GM23338 (cell line): ENCODE measurements around the gene PPP1R37. TPM values are rescaled to one million over a fixed set of nuclear protein-coding genes. Genes with fewer than 3 reads are reported as not detected.

Source experiments
- ATAC-seq: fragments of 200-7000 bp; cut with Tn5 transposase; 3 replicates; pipeline ENCODE4 v1.9.1; 2020
- DNase-seq: peaks from one replicate; pipeline ENCODE4 v3.0.0-alpha.2; 2015; ENCODE audit warnings: low spot score
- H2AFZ ChIP-seq: fragments of 200-600 bp; sonication (generic); 2 replicates; pipeline ENCODE4 v1.8.0; 2016; ENCODE audit warnings: antibody characterized with exemption, mild to moderate bottlenecking, moderate library complexity
- H3F3A ChIP-seq: fragments of 200-600 bp; sonication (generic); replicated peaks from 2 replicates; pipeline ENCODE4 v1.8.0; 2017; ENCODE audit warnings: antibody characterized with exemption, mixed run types, low read depth
- H3K27ac ChIP-seq: fragments of 200-600 bp; sonication (generic); 2 replicates; pipeline ENCODE4 v1.6.1; 2016; ENCODE audit warnings: low read depth
- H3K27me3 ChIP-seq: fragments of 200-600 bp; sonication (generic); 2 replicates; pipeline ENCODE4 v1.8.0; 2016; ENCODE audit warnings: mild to moderate bottlenecking, mixed run types, moderate library complexity; ENCODE audit not compliant: insufficient read depth
- H3K36me3 ChIP-seq: fragments of 200-600 bp; sonication (generic); 2 replicates; pipeline ENCODE4 v1.8.0; 2016; ENCODE audit warnings: mild to moderate bottlenecking; ENCODE audit not compliant: insufficient read depth
- H3K4me1 ChIP-seq: fragments of 200-600 bp; sonication (generic); 2 replicates; pipeline ENCODE4 v1.8.0; 2016; ENCODE audit warnings: mild to moderate bottlenecking, moderate library complexity; ENCODE audit not compliant: insufficient read depth
- H3K4me2 ChIP-seq: fragments of 200-600 bp; sonication (generic); 2 replicates; pipeline ENCODE4 v1.7.1; 2017; ENCODE audit warnings: mixed run types
- H3K4me3 ChIP-seq: fragments of 200-600 bp; sonication (generic); 2 replicates; pipeline ENCODE4 v1.6.1; 2016; ENCODE audit warnings: mixed run types
- H3K79me2 ChIP-seq: fragments of 200-600 bp; sonication (generic); replicated peaks from 2 replicates; pipeline ENCODE4 v1.8.0; 2017; ENCODE audit warnings: mild to moderate bottlenecking; ENCODE audit not compliant: insufficient read depth
- H3K9me2 ChIP-seq: fragments of 200-600 bp; sonication (generic); 2 replicates; pipeline ENCODE4 v1.8.0; 2017; ENCODE audit not compliant: insufficient read depth
- H4K20me1 ChIP-seq: fragments of 200-600 bp; sonication (generic); replicated peaks from 2 replicates; pipeline ENCODE4 v1.8.0; 2017; ENCODE audit warnings: mild to moderate bottlenecking; ENCODE audit not compliant: insufficient read depth
- H3K27ac Mint-ChIP-seq: 2 replicates; pipeline ENCODE4 v1.8.0; 2020; ENCODE audit warnings: inconsistent platforms, mild to moderate bottlenecking, moderate library complexity, mixed read lengths
- H3K27me3 Mint-ChIP-seq: 3 replicates; pipeline ENCODE4 v1.8.0; 2022; ENCODE audit warnings: low read depth, mild to moderate bottlenecking, moderate library complexity, mixed read lengths, inconsistent platforms; ENCODE audit not compliant: insufficient read depth, poor library complexity
- H3K36me3 Mint-ChIP-seq: 3 replicates; pipeline ENCODE4 v1.8.0; 2021; ENCODE audit warnings: low read depth, mild to moderate bottlenecking, inconsistent platforms, moderate library complexity, mixed read lengths
- H3K4me1 Mint-ChIP-seq: 3 replicates; pipeline ENCODE4 v1.8.0; 2020; ENCODE audit warnings: mild to moderate bottlenecking, inconsistent platforms, mixed read lengths
- H3K4me3 Mint-ChIP-seq: 3 replicates; pipeline ENCODE4 v1.8.0; 2021; ENCODE audit warnings: moderate library complexity, mild to moderate bottlenecking, inconsistent platforms, mixed read lengths
- H3K9me3 Mint-ChIP-seq: 3 replicates; pipeline ENCODE4 v1.8.0; 2020; ENCODE audit warnings: moderate library complexity, mild to moderate bottlenecking, inconsistent platforms, mixed read lengths
- CREB1 ChIP-seq: fragments of 250-450 bp; sonication (Bioruptor Pico); IDR thresholded peaks from 2 replicates; pipeline ENCODE4 v1.5.0; 2020; ENCODE audit warnings: low read depth, mild to moderate bottlenecking, moderate library complexity
- EZH2 ChIP-seq: fragments of 200-600 bp; sonication (generic); IDR thresholded peaks from one replicate; pipeline ENCODE4 v1.8.0; 2017; ENCODE audit warnings: antibody characterized with exemption, mild to moderate bottlenecking, low read depth; ENCODE audit not compliant: unreplicated experiment
- EZH2phosphoT487 ChIP-seq: fragments of 200-600 bp; sonication (generic); IDR thresholded peaks from one replicate; pipeline ENCODE4 v1.8.1; 2018; ENCODE audit warnings: antibody characterized with exemption; ENCODE audit not compliant: unreplicated experiment
- JUNB ChIP-seq: IDR thresholded peaks from one replicate; pipeline ENCODE4 v1.6.1; 2016; ENCODE audit warnings: antibody characterized with exemption; ENCODE audit not compliant: unreplicated experiment
- NANOG ChIP-seq: IDR thresholded peaks from 2 replicates; pipeline ENCODE4 v1.6.1; 2016; ENCODE audit warnings: antibody characterized with exemption, borderline replicate concordance
- POLR2AphosphoS5 ChIP-seq: IDR thresholded peaks from 2 replicates; pipeline ENCODE4 v1.6.1; 2016; ENCODE audit warnings: antibody characterized with exemption, low read depth
- REST ChIP-seq: IDR thresholded peaks from one replicate; pipeline ENCODE4 v1.6.1; 2018; ENCODE audit warnings: antibody characterized with exemption; ENCODE audit not compliant: unreplicated experiment
- STAT1 ChIP-seq: IDR thresholded peaks from one replicate; pipeline ENCODE4 v1.6.1; 2016; ENCODE audit warnings: antibody characterized with exemption; ENCODE audit not compliant: unreplicated experiment
- ZNF114 ChIP-seq: fragments of 250-450 bp; sonication (Bioruptor Pico); IDR thresholded peaks from 2 replicates; pipeline ENCODE4 v1.5.0; 2020; ENCODE audit warnings: mild to moderate bottlenecking, moderate library complexity
- ZNF331 ChIP-seq: fragments of 250-450 bp; sonication (Bioruptor Pico); IDR thresholded peaks from 2 replicates; pipeline ENCODE4 v1.5.0; 2020; ENCODE audit warnings: low read depth, mild to moderate bottlenecking, moderate library complexity
- polyA plus RNA-seq: library from polyadenylated mRNA; unstranded; fragments of >200 nt; fragmentation: Nextera tagmentation; extraction: Ambion mirVana; gene quantifications from 2 replicates; pipeline ENCODE4 v1.2.1, GENCODE V29; 2016
- total RNA-seq: library from RNA; depleted of rRNA; stranded (reverse); fragments of >200 nt; shearing (Covaris generic); gene quantifications from 2 replicates; pipeline ENCODE4 v1.2.3, GENCODE V29; 2014
- TF ChIP-seq, protein P1 (sequence below): fragments of 250-450 bp; sonication (Bioruptor Pico); IDR thresholded peaks from 2 replicates; pipeline ENCODE4 v1.5.0; 2020; ENCODE audit warnings: mild to moderate bottlenecking, moderate library complexity
- TF ChIP-seq, protein P2 (sequence below): IDR thresholded peaks from 2 replicates; pipeline ENCODE4 v1.6.1; 2016; ENCODE audit warnings: antibody characterized with exemption
- TF ChIP-seq, protein P3 (sequence below), 2 experiments: fragments of 200-600 bp in 1 of 2; sonication (generic) in 1 of 2; conservative IDR thresholded peaks; 2 replicates each; pipeline versions ENCODE4 v1.5.1 to v1.6.1; 2016 to 2017; ENCODE audit warnings: antibody characterized with exemption in 2 of 2, low read depth in 2 of 2, mild to moderate bottlenecking in 2 of 2, moderate library complexity in 1 of 2

The PPP1R37 gene
- total and polyA plus RNA-seq, 2 experiments from 2014 or later, result 6.9 to 47.2 TPM

GRCh38 chr19:45175515-45176345, 82.8 kb downstream of the PPP1R37 start:
- no peaks in the 10 kb centered on the region; the same call in 1 of the 2 replicates for H4K20me1 ChIP-seq
- H3K36me3 Mint-ChIP-seq, result no peaks in the 10 kb centered on the region; the same call in 2 of the 3 replicates
- 0 out of 2 replicates have a peak, but pooled peaks cover 4% of the 10 kb centered on the region for H3F3A ChIP-seq
- ATAC-seq (no peak), DNase-seq (no peak)
- no peak overlapping the region for H3K4me3 ChIP-seq
- no peak overlapping the region for H3K27ac ChIP-seq
- no peaks in the 10 kb centered on the region for H3K9me2 ChIP-seq
- peaks cover 6% of the 10 kb centered on the region; the same call in 1 of the 2 replicates for H3K27me3 ChIP-seq
- no peaks in the 10 kb centered on the region for H3K4me1 Mint-ChIP-seq
- peak overlapping the region; percentile 12; the same call in 2 of the 3 replicates for H3K4me3 Mint-ChIP-seq
- no peaks in the 10 kb centered on the region for H3K36me3 ChIP-seq
- no peak overlapping the region for H3K27ac Mint-ChIP-seq
- TF ChIP-seq ZNF114 (CRISPR knock-in tag), result no peak
- no peak for TF ChIP-seq POLR2AphosphoS5
- no peak for TF ChIP-seq EZH2
- TF ChIP-seq, protein P1, sequence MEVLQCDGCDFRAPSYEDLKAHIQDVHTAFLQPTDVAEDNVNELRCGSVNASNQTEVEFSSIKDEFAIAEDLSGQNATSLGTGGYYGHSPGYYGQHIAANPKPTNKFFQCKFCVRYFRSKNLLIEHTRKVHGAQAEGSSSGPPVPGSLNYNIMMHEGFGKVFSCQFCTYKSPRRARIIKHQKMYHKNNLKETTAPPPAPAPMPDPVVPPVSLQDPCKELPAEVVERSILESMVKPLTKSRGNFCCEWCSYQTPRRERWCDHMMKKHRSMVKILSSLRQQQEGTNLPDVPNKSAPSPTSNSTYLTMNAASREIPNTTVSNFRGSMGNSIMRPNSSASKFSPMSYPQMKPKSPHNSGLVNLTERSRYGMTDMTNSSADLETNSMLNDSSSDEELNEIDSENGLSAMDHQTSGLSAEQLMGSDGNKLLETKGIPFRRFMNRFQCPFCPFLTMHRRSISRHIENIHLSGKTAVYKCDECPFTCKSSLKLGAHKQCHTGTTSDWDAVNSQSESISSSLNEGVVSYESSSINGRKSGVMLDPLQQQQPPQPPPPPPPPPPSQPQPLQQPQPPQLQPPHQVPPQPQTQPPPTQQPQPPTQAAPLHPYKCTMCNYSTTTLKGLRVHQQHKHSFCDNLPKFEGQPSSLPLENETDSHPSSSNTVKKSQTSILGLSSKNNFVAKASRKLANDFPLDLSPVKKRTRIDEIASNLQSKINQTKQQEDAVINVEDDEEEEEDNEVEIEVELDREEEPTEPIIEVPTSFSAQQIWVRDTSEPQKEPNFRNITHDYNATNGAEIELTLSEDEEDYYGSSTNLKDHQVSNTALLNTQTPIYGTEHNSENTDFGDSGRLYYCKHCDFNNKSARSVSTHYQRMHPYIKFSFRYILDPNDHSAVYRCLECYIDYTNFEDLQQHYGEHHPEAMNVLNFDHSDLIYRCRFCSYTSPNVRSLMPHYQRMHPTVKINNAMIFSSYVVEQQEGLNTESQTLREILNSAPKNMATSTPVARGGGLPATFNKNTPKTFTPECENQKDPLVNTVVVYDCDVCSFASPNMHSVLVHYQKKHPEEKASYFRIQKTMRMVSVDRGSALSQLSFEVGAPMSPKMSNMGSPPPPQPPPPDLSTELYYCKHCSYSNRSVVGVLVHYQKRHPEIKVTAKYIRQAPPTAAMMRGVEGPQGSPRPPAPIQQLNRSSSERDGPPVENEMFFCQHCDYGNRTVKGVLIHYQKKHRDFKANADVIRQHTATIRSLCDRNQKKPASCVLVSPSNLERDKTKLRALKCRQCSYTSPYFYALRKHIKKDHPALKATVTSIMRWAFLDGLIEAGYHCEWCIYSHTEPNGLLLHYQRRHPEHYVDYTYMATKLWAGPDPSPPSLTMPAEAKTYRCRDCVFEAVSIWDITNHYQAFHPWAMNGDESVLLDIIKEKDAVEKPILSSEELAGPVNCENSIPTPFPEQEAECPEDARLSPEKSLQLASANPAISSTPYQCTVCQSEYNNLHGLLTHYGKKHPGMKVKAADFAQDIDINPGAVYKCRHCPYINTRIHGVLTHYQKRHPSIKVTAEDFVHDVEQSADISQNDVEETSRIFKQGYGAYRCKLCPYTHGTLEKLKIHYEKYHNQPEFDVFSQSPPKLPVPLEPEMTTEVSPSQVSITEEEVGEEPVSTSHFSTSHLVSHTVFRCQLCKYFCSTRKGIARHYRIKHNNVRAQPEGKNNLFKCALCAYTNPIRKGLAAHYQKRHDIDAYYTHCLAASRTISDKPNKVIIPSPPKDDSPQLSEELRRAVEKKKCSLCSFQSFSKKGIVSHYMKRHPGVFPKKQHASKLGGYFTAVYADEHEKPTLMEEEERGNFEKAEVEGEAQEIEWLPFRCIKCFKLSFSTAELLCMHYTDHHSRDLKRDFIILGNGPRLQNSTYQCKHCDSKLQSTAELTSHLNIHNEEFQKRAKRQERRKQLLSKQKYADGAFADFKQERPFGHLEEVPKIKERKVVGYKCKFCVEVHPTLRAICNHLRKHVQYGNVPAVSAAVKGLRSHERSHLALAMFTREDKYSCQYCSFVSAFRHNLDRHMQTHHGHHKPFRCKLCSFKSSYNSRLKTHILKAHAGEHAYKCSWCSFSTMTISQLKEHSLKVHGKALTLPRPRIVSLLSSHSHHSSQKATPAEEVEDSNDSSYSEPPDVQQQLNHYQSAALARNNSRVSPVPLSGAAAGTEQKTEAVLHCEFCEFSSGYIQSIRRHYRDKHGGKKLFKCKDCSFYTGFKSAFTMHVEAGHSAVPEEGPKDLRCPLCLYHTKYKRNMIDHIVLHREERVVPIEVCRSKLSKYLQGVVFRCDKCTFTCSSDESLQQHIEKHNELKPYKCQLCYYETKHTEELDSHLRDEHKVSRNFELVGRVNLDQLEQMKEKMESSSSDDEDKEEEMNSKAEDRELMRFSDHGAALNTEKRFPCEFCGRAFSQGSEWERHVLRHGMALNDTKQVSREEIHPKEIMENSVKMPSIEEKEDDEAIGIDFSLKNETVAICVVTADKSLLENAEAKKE, result no peak
- TF ChIP-seq, protein P2, sequence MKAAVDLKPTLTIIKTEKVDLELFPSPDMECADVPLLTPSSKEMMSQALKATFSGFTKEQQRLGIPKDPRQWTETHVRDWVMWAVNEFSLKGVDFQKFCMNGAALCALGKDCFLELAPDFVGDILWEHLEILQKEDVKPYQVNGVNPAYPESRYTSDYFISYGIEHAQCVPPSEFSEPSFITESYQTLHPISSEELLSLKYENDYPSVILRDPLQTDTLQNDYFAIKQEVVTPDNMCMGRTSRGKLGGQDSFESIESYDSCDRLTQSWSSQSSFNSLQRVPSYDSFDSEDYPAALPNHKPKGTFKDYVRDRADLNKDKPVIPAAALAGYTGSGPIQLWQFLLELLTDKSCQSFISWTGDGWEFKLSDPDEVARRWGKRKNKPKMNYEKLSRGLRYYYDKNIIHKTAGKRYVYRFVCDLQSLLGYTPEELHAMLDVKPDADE, result no peak
- TF ChIP-seq CREB1, result no peak
- no peak for TF ChIP-seq JUNB
- no peak for TF ChIP-seq ZNF331
- no peak for TF ChIP-seq EZH2phosphoT487
- TF ChIP-seq STAT1, result no peak
- TF ChIP-seq, protein P3, sequence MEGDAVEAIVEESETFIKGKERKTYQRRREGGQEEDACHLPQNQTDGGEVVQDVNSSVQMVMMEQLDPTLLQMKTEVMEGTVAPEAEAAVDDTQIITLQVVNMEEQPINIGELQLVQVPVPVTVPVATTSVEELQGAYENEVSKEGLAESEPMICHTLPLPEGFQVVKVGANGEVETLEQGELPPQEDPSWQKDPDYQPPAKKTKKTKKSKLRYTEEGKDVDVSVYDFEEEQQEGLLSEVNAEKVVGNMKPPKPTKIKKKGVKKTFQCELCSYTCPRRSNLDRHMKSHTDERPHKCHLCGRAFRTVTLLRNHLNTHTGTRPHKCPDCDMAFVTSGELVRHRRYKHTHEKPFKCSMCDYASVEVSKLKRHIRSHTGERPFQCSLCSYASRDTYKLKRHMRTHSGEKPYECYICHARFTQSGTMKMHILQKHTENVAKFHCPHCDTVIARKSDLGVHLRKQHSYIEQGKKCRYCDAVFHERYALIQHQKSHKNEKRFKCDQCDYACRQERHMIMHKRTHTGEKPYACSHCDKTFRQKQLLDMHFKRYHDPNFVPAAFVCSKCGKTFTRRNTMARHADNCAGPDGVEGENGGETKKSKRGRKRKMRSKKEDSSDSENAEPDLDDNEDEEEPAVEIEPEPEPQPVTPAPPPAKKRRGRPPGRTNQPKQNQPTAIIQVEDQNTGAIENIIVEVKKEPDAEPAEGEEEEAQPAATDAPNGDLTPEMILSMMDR (conservative IDR thresholded peaks at IDR 0.05; ENCODE audit: low read depth in 2 of 2), result no peak
- no peak for TF ChIP-seq NANOG
- no peak for TF ChIP-seq REST
- no peak overlapping the region for H2AFZ ChIP-seq
- H3K9me3 Mint-ChIP-seq, result no peaks in the 10 kb centered on the region
- 0 out of 2 replicates have a peak, but pooled peaks cover 3% of the 10 kb centered on the region for H3K4me1 ChIP-seq
- H3K27me3 Mint-ChIP-seq, result peaks cover 20% of the 10 kb centered on the region
- H3K79me2 ChIP-seq, result peaks cover 14% of the 10 kb centered on the region
- no peak overlapping the region for H3K4me2 ChIP-seq
